HG02759 (cell line): ENCODE data around the gene PRRC1.

ENCODE experiments used
- ATAC-seq: cut with Tn5 transposase; IDR thresholded peaks from one replicate; pipeline ENCODE4 v1.9.1; 2021; ENCODE audit warnings: mild to moderate bottlenecking, moderate library complexity; ENCODE audit not compliant: unreplicated experiment

Gene PRRC1

GRCh38 chr5:127602896-127603844 lies 85.7 kb downstream of the PRRC1 start:
- ATAC-seq: no peak
